GM12892 (cell line): ENCODE data around the gene BEAN1.

ENCODE experiments used
- POLR2A ChIP-seq: IDR thresholded peaks from 2 replicates; pipeline ENCODE4 v1.6.1; 2011; ENCODE audit warnings: low read depth, low read length, control low read depth
- POLR2AphosphoS5 ChIP-seq: IDR thresholded peaks from 2 replicates; pipeline ENCODE4 v1.6.1; 2011; ENCODE audit warnings: low read depth, low read length, control low read depth
- TAF1 ChIP-seq: IDR thresholded peaks from 2 replicates; pipeline ENCODE4 v1.6.1; 2011; ENCODE audit warnings: low read depth, mild to moderate bottlenecking, control low read depth, low read length, borderline replicate concordance

- TF ChIP-seq POLR2A: no peak
- TF ChIP-seq POLR2AphosphoS5: no peak
- TF ChIP-seq TAF1: no peak
These were observed 59.2 kb downstream of the BEAN1 start for GRCh38 chr16:66486199-66486772.
